ENCODE results near the gene JRKL. TPM values are rescaled to one million over a fixed set of nuclear protein-coding genes. Genes with fewer than 3 reads are reported as not detected.
A peak's percentile ranks its signal among the peaks of the same experiment; 100 is the strongest.
"Not testable (repeated sequence)": the region's sequence is repeated elsewhere in the genome, so short reads cannot be mapped to it uniquely, and the experiment has no call there.

The JRKL gene
- total RNA-seq, 4 donors from 2014 or later = 2.9 to 5.8 (median 3.6) TPM

- no peaks in the 10 kb centered on the region for H3K27me3 ChIP-seq
- no peaks in the 10 kb centered on the region for H3K4me1 ChIP-seq
- TF ChIP-seq, protein P1, sequence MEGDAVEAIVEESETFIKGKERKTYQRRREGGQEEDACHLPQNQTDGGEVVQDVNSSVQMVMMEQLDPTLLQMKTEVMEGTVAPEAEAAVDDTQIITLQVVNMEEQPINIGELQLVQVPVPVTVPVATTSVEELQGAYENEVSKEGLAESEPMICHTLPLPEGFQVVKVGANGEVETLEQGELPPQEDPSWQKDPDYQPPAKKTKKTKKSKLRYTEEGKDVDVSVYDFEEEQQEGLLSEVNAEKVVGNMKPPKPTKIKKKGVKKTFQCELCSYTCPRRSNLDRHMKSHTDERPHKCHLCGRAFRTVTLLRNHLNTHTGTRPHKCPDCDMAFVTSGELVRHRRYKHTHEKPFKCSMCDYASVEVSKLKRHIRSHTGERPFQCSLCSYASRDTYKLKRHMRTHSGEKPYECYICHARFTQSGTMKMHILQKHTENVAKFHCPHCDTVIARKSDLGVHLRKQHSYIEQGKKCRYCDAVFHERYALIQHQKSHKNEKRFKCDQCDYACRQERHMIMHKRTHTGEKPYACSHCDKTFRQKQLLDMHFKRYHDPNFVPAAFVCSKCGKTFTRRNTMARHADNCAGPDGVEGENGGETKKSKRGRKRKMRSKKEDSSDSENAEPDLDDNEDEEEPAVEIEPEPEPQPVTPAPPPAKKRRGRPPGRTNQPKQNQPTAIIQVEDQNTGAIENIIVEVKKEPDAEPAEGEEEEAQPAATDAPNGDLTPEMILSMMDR (IDR thresholded peaks at IDR 0.05 in 4 of 5, conservative IDR thresholded peaks at IDR 0.05 in 1 of 5) = no peak
- TF ChIP-seq POLR2A (IDR thresholded peaks at IDR 0.05) = no peak
- H3K4me3 ChIP-seq = no peak overlapping the region
- no peaks in the 10 kb centered on the region for H3K9me3 ChIP-seq
- H3K27ac ChIP-seq = no peak overlapping the region
- no peak for DNase-seq
- in situ Hi-C loops (cut with MboI; ENCODE audit: low sequenced_read_pairs in 4 of 4) (loop anchor here in 1 of 4 donors (25.0 kb wide), 1 partner anchor 561 kb away; no protein-coding TSS in a partner anchor), intact Hi-C loops (cut with DNase I; ENCODE audit: low total_unique reads) (no loop called here)
- H3K36me3 ChIP-seq = no peaks in the 10 kb centered on the region
- ATAC-seq = no peak
These were observed 8.1 kb downstream of the JRKL start for GRCh38 chr11:96397863-96398262.

DNA sequence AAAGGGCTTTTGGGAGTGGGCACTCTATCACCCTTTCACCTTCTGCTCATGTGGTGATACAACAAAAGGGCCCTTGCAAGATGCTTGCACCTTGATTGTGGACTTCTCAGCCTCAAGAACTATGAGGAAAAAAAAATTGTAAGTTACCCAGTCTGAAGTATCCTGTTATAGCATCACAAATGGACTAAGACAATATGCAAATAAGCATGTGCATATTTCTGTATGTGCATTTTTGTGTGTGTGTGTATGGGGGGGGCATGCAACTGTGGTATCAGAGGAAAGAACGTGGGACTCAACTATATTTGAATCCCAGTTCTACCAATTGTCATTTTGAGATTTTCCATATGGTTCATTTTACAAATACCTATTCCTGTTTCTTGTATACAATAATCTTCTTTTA is 10.9 kb downstream of the JRKL start:
- Histone ChIP-seq H3K4me1 (no peaks in the 10 kb centered on the region), H3K4me3 (no peak overlapping the region), H3K9me3 (no peaks in the 10 kb centered on the region), H3K27ac (no peak overlapping the region), H3K27me3 (no peaks in the 10 kb centered on the region), H3K36me3 (no peaks in the 10 kb centered on the region)
- in situ Hi-C loops (cut with MboI; ENCODE audit: low sequenced_read_pairs in 4 of 4) (no loop called here), intact Hi-C loops (cut with DNase I; ENCODE audit: low total_unique reads) (no loop called here)
- no peak for ATAC-seq
- no peak for DNase-seq
- TF ChIP-seq POLR2A (IDR thresholded peaks at IDR 0.05) = no peak
- TF ChIP-seq, protein P1 (IDR thresholded peaks at IDR 0.05 in 4 of 5, conservative IDR thresholded peaks at IDR 0.05 in 1 of 5) = no peak

- H3K9me3 ChIP-seq; H3K4me1 ChIP-seq; DNase-seq; ATAC-seq; H3K36me3 ChIP-seq; in situ Hi-C loops (cut with MboI; ENCODE audit: low sequenced_read_pairs in 4 of 4); intact Hi-C loops (cut with DNase I; ENCODE audit: low total_unique reads); H3K27ac ChIP-seq; H3K27me3 ChIP-seq: not testable (repeated sequence)
- peak overlapping the region in 1 of 4 donors; percentile 20 for H3K4me3 ChIP-seq
These were observed 21.6 kb downstream of the JRKL start for GRCh38 chr11:96411412-96411811.

- in situ Hi-C loops (cut with MboI; ENCODE audit: low sequenced_read_pairs in 4 of 4) (no loop called here), intact Hi-C loops (cut with DNase I; ENCODE audit: low total_unique reads) (no loop called here)
- H3K36me3 ChIP-seq = no peaks in the 10 kb centered on the region
- no peak overlapping the region for H3K27ac ChIP-seq
- no peak for TF ChIP-seq POLR2A (IDR thresholded peaks at IDR 0.05)
- TF ChIP-seq, protein P1 (IDR thresholded peaks at IDR 0.05 in 4 of 5, conservative IDR thresholded peaks at IDR 0.05 in 1 of 5) = no peak
- no peaks in the 10 kb centered on the region for H3K27me3 ChIP-seq
- DNase-seq = no peak
- no peak overlapping the region for H3K4me3 ChIP-seq
- no peaks in the 10 kb centered on the region for H3K4me1 ChIP-seq
- no peaks in the 10 kb centered on the region for H3K9me3 ChIP-seq
- no peak for ATAC-seq
These were observed 23.1 kb downstream of the JRKL start for GRCh38 chr11:96412761-96413381.

DNA sequence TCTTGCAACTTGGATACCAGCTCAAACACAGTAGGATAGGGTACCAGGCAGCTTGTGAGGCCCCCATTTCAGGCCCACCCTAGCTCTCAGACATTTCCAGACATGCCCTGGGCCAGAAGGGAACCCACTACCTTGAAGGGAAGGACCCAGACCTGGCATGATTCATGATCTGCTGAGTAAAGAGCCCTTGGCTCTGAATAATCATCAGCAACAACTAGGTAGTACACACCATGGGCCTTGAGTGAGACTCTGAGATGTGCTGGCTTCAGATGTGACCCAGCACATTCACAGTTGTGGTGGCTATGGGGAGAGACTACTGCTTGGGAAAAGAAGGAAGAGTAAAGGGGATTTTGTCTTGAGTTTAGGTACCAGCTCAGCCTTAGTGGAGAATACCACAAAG is 23.6 kb downstream of the JRKL start:
- DNase-seq (no peak), ATAC-seq (no peak)
- H3K27me3 ChIP-seq = no peaks in the 10 kb centered on the region
- no peaks in the 10 kb centered on the region for H3K4me1 ChIP-seq
- intact Hi-C loops (cut with DNase I; ENCODE audit: low total_unique reads) = no loop called here
- in situ Hi-C loops (cut with MboI; ENCODE audit: low sequenced_read_pairs in 4 of 4) = no loop called here
- TF ChIP-seq, protein P1 (IDR thresholded peaks at IDR 0.05 in 4 of 5, conservative IDR thresholded peaks at IDR 0.05 in 1 of 5) = no peak
- TF ChIP-seq POLR2A (IDR thresholded peaks at IDR 0.05) = no peak
- H3K4me3 ChIP-seq = no peak overlapping the region
- H3K9me3 ChIP-seq = no peaks in the 10 kb centered on the region
- no peak overlapping the region for H3K27ac ChIP-seq
- H3K36me3 ChIP-seq = no peaks in the 10 kb centered on the region

Data from gastrocnemius medialis (tissue), 4 donors.